ENCODE measurements around the gene PBX4. TPM values are rescaled to one million over a fixed set of nuclear protein-coding genes. Genes with fewer than 3 reads are reported as not detected.

Gene PBX4
- total and polyA plus RNA-seq, 2 experiments from 2014 or later: 3.2 to 4.3 TPM

- no peaks in the 10 kb centered on the region for H3K9me2 ChIP-seq (replicated peaks; ENCODE audit: insufficient read depth)
- H3K27me3 ChIP-seq: no peaks in the 10 kb centered on the region
- WGBS (ENCODE audit: low lambda C conversion rate, missing lambda C conversion rate): 67% methylated on average over 25 of the region's 45 CpGs
- no peak for TF ChIP-seq CTCF (IDR thresholded peaks at IDR 0.05; ENCODE audit: poor library complexity)
- no peak for TF ChIP-seq EZH2 (IDR thresholded peaks at IDR 0.05; ENCODE audit: borderline replicate concordance)
- TF ChIP-seq EZH2phosphoT487 (IDR thresholded peaks at IDR 0.05; ENCODE audit: low read depth, severe bottlenecking, unreplicated experiment): no peak
- H4K20me1 ChIP-seq (ENCODE audit: insufficient read depth, poor library complexity, severe bottlenecking): no peaks in the 10 kb centered on the region
- no peaks in the 10 kb centered on the region for H3K9me3 ChIP-seq (ENCODE audit: low read depth)
- H3K4me1 ChIP-seq (ENCODE audit: insufficient read depth): peaks cover 13% of the 10 kb centered on the region
- no peak overlapping the region for H2AFZ ChIP-seq
- no peak overlapping the region for H3K4me3 ChIP-seq
- no peaks in the 10 kb centered on the region for H3K79me2 ChIP-seq
- peak overlapping the region; percentile 62 for H3K4me2 ChIP-seq
- H3K27ac ChIP-seq: no peak overlapping the region
- H3K36me3 ChIP-seq (replicated peaks; ENCODE audit: insufficient read depth, low read depth): no peaks in the 10 kb centered on the region
- peak; percentile 64 for DNase-seq (ENCODE audit: low spot score)
These were observed 77.6 kb downstream of the PBX4 start for GRCh38 chr19:19540715-19541515.

- WGBS (ENCODE audit: low lambda C conversion rate, missing lambda C conversion rate): 91% methylated on average over 37 of the region's 74 CpGs
- DNase-seq (ENCODE audit: low spot score): peak; percentile 53
- peaks cover 13% of the 10 kb centered on the region for H3K4me1 ChIP-seq (ENCODE audit: insufficient read depth)
- no peak overlapping the region for H3K27ac ChIP-seq
- no peaks in the 10 kb centered on the region for H3K9me3 ChIP-seq (ENCODE audit: low read depth)
- peak overlapping the region; percentile 62 for H3K4me2 ChIP-seq
- no peaks in the 10 kb centered on the region for H3K9me2 ChIP-seq (replicated peaks; ENCODE audit: insufficient read depth)
- TF ChIP-seq CTCF (IDR thresholded peaks at IDR 0.05; ENCODE audit: poor library complexity) (no peak), EZH2phosphoT487 (IDR thresholded peaks at IDR 0.05; ENCODE audit: low read depth, severe bottlenecking, unreplicated experiment) (no peak), EZH2 (IDR thresholded peaks at IDR 0.05; ENCODE audit: borderline replicate concordance) (no peak)
- H3K4me3 ChIP-seq: no peak overlapping the region
- no peaks in the 10 kb centered on the region for H3K36me3 ChIP-seq (replicated peaks; ENCODE audit: insufficient read depth, low read depth)
- H4K20me1 ChIP-seq (ENCODE audit: insufficient read depth, poor library complexity, severe bottlenecking): no peaks in the 10 kb centered on the region
- no peaks in the 10 kb centered on the region for H3K79me2 ChIP-seq
- no peaks in the 10 kb centered on the region for H3K27me3 ChIP-seq
- no peak overlapping the region for H2AFZ ChIP-seq
These were observed 78.3 kb downstream of the PBX4 start for GRCh38 chr19:19540064-19540714.

GRCh38 chr19:19539698-19540063 lies 78.8 kb downstream of the PBX4 start:
- Histone ChIP-seq H4K20me1 (ENCODE audit: insufficient read depth, poor library complexity, severe bottlenecking) (no peaks in the 10 kb centered on the region), H3K9me2 (replicated peaks; ENCODE audit: insufficient read depth) (no peaks in the 10 kb centered on the region), H3K4me3 (no peak overlapping the region), H3K9me3 (ENCODE audit: low read depth) (no peaks in the 10 kb centered on the region), H3K27me3 (no peaks in the 10 kb centered on the region), H3K36me3 (replicated peaks; ENCODE audit: insufficient read depth, low read depth) (no peaks in the 10 kb centered on the region), H3K4me1 (ENCODE audit: insufficient read depth) (peaks cover 13% of the 10 kb centered on the region), H2AFZ (no peak overlapping the region), H3K79me2 (no peaks in the 10 kb centered on the region), H3K4me2 (no peak overlapping the region), H3K27ac (no peak overlapping the region)
- no peak for TF ChIP-seq EZH2 (IDR thresholded peaks at IDR 0.05; ENCODE audit: borderline replicate concordance)
- TF ChIP-seq CTCF (IDR thresholded peaks at IDR 0.05; ENCODE audit: poor library complexity): no peak
- no peak for TF ChIP-seq EZH2phosphoT487 (IDR thresholded peaks at IDR 0.05; ENCODE audit: low read depth, severe bottlenecking, unreplicated experiment)
- 85% methylated on average over 15 of the region's 19 CpGs for WGBS (ENCODE audit: low lambda C conversion rate, missing lambda C conversion rate)
- DNase-seq (ENCODE audit: low spot score): no peak

Measured in hepatocyte (in vitro differentiated cells).